Panc1 (cell line): ENCODE measurements around the gene BEX5. TPM values are rescaled to one million over a fixed set of nuclear protein-coding genes. Genes with fewer than 3 reads are reported as not detected.
"Not testable (repeated sequence)": the region's sequence is repeated elsewhere in the genome, so short reads cannot be mapped to it uniquely, and the experiment has no call there.

Source experiments
- ATAC-seq: fragments of 200-7000 bp; cut with Tn5 transposase; 2 replicates; pipeline ENCODE4 v1.9.1; 2020; ENCODE audit warnings: mild to moderate bottlenecking, moderate library complexity
- BruUV-seq: library from RNA; stranded (reverse); fragments of 400-500 nt; replicated peaks from 2 replicates; lab custom pipeline; 2021; lab: Mats Ljungman, UMichigan
- CTCF ChIA-PET: fragments of 300-600 bp; sonication (Branson Sonifier 250); formaldehyde crosslinking; loops from one replicate; lab custom pipeline; 2022; ENCODE audit warnings: antibody characterized with exemption; lab: Charles Lee
- POLR2A ChIA-PET: fragments of 300-600 bp; sonication (Branson Sonifier 250); formaldehyde crosslinking; loops from one replicate; lab custom pipeline; 2022; ENCODE audit warnings: antibody characterized with exemption; lab: Charles Lee
- DNase-seq: peaks from one replicate; pipeline ENCODE4 v3.0.0-alpha.2; 2010; ENCODE audit warnings: low read depth, low spot score
- H3K27ac ChIP-seq: 2 replicates; pipeline ENCODE4 v1.5.1; 2011; ENCODE audit warnings: mild to moderate bottlenecking, low read length, inconsistent platforms
- H3K27me3 ChIP-seq: fragments of 200-500 bp; sonication (Bioruptor generic); 2 replicates; pipeline ENCODE4 v1.6.0; 2014; ENCODE audit warnings: low read length, inconsistent platforms; ENCODE audit not compliant: control insufficient read depth, insufficient read depth
- H3K36me3 ChIP-seq: fragments of 200-500 bp; sonication (Bioruptor generic); 2 replicates; pipeline ENCODE4 v1.5.1; 2014; ENCODE audit warnings: inconsistent platforms, mild to moderate bottlenecking, low read length, moderate library complexity; ENCODE audit not compliant: control insufficient read depth, insufficient read depth
- H3K4me1 ChIP-seq: 2 replicates; pipeline ENCODE4 v1.5.1; 2011; ENCODE audit warnings: inconsistent platforms, mild to moderate bottlenecking, low read length, moderate library complexity; ENCODE audit not compliant: control insufficient read depth, insufficient read depth
- H3K4me3 ChIP-seq, 2 experiments: 2 replicates each; pipeline ENCODE4 v1.5.1; 2011 to 2012; ENCODE audit warnings: low read depth in 2 of 2, low read length in 2 of 2, mild to moderate bottlenecking in 2 of 2, inconsistent platforms in 1 of 2, moderate library complexity in 1 of 2
- H3K9me3 ChIP-seq: fragments of 200-500 bp; sonication (Bioruptor generic); 2 replicates; pipeline ENCODE4 v1.5.1; 2014; ENCODE audit warnings: low read depth, mild to moderate bottlenecking, inconsistent platforms, low read length, moderate library complexity; ENCODE audit not compliant: control insufficient read depth, insufficient read depth
- POLR2AphosphoS5 ChIP-seq: IDR thresholded peaks from 2 replicates; pipeline ENCODE4 v1.6.1; 2012; ENCODE audit warnings: mild to moderate bottlenecking, low read depth, low read length, moderate library complexity
- SIN3A ChIP-seq: IDR thresholded peaks from 2 replicates; pipeline ENCODE4 v1.6.1; 2012; ENCODE audit warnings: low read depth, mild to moderate bottlenecking, low read length, moderate library complexity, borderline replicate concordance; ENCODE audit not compliant: insufficient read depth
- TCF7L2 ChIP-seq: IDR thresholded peaks from 2 replicates; pipeline ENCODE4 v1.6.1; 2011; ENCODE audit warnings: mild to moderate bottlenecking, low read depth, low read length, inconsistent platforms
- in situ Hi-C: cut with HindIII; loops from 2 replicates; pipeline ENCODE4 v1.10.0; 2016; ENCODE audit warnings: low sequenced_read_pairs, low pct_unique_long_range_greater_than_20kb
- intact Hi-C: fragments of 100-400 bp; cut with micrococcal nuclease; formaldehyde crosslinking; loops from one replicate; pipeline ENCODE4 v1.10.0; 2022; ENCODE audit not compliant: unreplicated experiment
- total RNA-seq: library from RNA; stranded (reverse); gene quantifications from one replicate; pipeline ENCODE4 v1.2.1, GENCODE V29; 2021; ENCODE audit not compliant: unreplicated experiment
- TF ChIP-seq, protein P1 (sequence below): fragments of 450-650 bp; IDR thresholded peaks from 2 replicates; pipeline ENCODE4 v1.5.1; 2017; ENCODE audit warnings: mild to moderate bottlenecking
- TF ChIP-seq, protein P2 (sequence below), 2 experiments: IDR thresholded peaks; 2 replicates each; pipeline ENCODE4 v1.6.1; 2011 to 2012; ENCODE audit warnings: low read depth in 2 of 2, control low read depth in 1 of 2, low read length in 1 of 2, mild to moderate bottlenecking in 1 of 2, moderate library complexity in 1 of 2; ENCODE audit not compliant: insufficient read depth in 1 of 2

The BEX5 gene
- total RNA-seq, 1 experiment from 2014 or later, result 0.21 TPM

DNA sequence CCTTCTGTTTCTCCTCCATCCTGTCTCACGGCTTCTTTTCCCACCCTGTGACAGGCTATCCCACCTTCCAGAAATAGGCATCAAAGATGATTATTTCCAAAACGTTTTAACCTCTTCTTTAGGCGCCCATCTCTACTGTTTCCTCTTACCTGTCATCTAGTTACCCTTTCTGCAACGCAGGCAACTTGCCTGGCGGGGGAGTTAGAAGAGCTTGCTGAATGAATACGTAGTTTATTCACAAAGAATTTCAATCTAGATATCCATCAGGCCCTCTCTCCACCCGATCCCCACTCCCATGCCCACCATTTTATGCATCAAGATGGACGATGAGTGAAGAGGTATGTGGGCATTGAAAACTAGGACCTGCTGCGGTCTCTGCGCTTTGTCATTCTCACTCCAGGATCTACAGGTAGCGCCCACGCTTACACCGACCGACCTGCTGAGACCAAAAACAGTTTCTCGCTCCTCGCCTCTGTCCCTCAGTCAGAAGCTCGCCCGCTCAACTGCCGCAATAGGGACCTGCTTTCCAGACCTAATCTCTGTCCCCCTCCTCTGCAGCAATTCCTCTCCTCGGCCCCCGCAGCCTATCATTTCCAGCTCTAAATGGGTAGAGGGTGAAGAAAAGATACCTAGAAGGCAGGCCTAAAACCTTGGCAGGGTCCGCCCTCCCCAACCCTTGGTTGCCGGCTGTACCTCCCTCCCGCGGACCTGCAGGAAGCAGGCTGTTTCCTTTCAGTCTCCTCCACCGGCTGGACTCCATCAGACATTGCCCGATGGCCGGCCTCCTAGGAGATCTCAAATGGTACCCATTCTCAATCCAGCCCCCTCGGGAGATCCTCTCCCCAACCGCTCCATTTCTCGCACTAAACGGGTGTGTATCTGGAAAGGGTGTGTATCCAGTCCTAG is 624 bp downstream of the BEX5 start:
- Histone ChIP-seq H3K36me3 (no peaks in the 10 kb centered on the region), H3K9me3 (no peaks in the 10 kb centered on the region), H3K27me3 (peaks cover 11% of the 10 kb centered on the region), H3K27ac (no peak overlapping the region), H3K4me1 (peaks cover 2% of the 10 kb centered on the region; the same call in 1 of the 2 replicates), H3K4me3 (peak overlapping the region; percentile 13 to 66)
- ATAC-seq (peak; percentile 65), DNase-seq (no peak)
- in situ Hi-C loops (no loop called here), intact Hi-C loops (no loop called here)
- TF ChIP-seq SIN3A (no peak), TCF7L2 (no peak), POLR2AphosphoS5 (no peak)
- TF ChIP-seq, protein P1, sequence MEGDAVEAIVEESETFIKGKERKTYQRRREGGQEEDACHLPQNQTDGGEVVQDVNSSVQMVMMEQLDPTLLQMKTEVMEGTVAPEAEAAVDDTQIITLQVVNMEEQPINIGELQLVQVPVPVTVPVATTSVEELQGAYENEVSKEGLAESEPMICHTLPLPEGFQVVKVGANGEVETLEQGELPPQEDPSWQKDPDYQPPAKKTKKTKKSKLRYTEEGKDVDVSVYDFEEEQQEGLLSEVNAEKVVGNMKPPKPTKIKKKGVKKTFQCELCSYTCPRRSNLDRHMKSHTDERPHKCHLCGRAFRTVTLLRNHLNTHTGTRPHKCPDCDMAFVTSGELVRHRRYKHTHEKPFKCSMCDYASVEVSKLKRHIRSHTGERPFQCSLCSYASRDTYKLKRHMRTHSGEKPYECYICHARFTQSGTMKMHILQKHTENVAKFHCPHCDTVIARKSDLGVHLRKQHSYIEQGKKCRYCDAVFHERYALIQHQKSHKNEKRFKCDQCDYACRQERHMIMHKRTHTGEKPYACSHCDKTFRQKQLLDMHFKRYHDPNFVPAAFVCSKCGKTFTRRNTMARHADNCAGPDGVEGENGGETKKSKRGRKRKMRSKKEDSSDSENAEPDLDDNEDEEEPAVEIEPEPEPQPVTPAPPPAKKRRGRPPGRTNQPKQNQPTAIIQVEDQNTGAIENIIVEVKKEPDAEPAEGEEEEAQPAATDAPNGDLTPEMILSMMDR, result no peak
- TF ChIP-seq, protein P2, sequence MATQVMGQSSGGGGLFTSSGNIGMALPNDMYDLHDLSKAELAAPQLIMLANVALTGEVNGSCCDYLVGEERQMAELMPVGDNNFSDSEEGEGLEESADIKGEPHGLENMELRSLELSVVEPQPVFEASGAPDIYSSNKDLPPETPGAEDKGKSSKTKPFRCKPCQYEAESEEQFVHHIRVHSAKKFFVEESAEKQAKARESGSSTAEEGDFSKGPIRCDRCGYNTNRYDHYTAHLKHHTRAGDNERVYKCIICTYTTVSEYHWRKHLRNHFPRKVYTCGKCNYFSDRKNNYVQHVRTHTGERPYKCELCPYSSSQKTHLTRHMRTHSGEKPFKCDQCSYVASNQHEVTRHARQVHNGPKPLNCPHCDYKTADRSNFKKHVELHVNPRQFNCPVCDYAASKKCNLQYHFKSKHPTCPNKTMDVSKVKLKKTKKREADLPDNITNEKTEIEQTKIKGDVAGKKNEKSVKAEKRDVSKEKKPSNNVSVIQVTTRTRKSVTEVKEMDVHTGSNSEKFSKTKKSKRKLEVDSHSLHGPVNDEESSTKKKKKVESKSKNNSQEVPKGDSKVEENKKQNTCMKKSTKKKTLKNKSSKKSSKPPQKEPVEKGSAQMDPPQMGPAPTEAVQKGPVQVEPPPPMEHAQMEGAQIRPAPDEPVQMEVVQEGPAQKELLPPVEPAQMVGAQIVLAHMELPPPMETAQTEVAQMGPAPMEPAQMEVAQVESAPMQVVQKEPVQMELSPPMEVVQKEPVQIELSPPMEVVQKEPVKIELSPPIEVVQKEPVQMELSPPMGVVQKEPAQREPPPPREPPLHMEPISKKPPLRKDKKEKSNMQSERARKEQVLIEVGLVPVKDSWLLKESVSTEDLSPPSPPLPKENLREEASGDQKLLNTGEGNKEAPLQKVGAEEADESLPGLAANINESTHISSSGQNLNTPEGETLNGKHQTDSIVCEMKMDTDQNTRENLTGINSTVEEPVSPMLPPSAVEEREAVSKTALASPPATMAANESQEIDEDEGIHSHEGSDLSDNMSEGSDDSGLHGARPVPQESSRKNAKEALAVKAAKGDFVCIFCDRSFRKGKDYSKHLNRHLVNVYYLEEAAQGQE (IDR thresholded peaks at IDR 0.05; ENCODE audit: insufficient read depth in 1 of 2, low read depth in 2 of 2, low read length in 1 of 2), result no peak
- POLR2A ChIA-PET, result no interaction called here
- BruUV-seq, result no TSS peak
- CTCF ChIA-PET, result interaction anchor here (0.7 kb wide), 1 partner anchor 90 kb away, joined by 8 read pairs; no protein-coding TSS in a partner anchor

DNA sequence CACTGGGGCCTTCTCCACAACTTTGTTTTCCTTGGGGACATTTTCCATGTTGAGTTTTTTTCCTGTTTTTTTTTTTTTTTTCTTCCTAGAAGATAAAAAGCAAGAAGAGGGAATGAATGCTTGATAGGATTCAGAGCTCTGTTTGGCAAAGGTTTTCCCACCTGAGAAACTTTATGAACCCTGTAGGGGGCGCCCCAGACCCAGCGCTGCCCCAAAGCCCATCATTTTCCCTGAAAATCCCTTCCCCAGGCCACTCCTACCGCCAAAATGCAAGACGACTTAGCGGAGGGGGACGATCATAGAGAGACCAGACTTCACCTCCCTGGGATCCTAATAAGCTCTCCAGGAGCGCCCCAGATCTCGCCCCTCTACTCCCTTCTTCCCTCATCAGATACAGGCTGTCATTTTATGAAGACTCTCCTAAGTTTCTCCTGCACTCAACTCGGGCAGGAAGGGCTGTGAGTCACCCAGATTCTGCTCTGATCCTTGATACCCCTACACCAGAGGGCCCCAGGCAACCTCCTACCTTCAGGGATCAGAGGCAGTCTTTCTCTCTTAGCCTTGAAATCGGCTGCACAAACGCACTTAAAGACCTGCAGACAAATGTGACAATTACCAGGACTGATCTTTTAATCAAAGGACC is 1.4 kb downstream of the BEX5 start:
- CTCF ChIA-PET, result interaction anchor here (0.6 to 0.8 kb wide), 3 partner anchors 19 to 1259 kb away, joined by 3 to 5 read pairs (median 5); no protein-coding TSS in a partner anchor
- ATAC-seq, result peak; percentile 56
- no TSS peak for BruUV-seq
- H3K27ac ChIP-seq, result no peak overlapping the region
- H3K36me3 ChIP-seq, result no peaks in the 10 kb centered on the region
- H3K4me1 ChIP-seq, result peaks cover 2% of the 10 kb centered on the region; the same call in 1 of the 2 replicates
- no peak for DNase-seq
- peak overlapping the region in 1 of 2 experiments; percentile 66; a peak in 2 of 4 replicates for H3K4me3 ChIP-seq
- TF ChIP-seq, protein P1, result peak; percentile 75
- TF ChIP-seq SIN3A, result no peak
- TF ChIP-seq TCF7L2, result no peak
- H3K9me3 ChIP-seq, result no peaks in the 10 kb centered on the region
- in situ Hi-C loops, result no loop called here
- intact Hi-C loops, result no loop called here
- peaks cover 11% of the 10 kb centered on the region for H3K27me3 ChIP-seq
- POLR2A ChIA-PET, result interaction anchor here (0.6 kb wide), 1 partner anchor 8 kb away, joined by 9 read pairs; no protein-coding TSS in a partner anchor

DNA sequence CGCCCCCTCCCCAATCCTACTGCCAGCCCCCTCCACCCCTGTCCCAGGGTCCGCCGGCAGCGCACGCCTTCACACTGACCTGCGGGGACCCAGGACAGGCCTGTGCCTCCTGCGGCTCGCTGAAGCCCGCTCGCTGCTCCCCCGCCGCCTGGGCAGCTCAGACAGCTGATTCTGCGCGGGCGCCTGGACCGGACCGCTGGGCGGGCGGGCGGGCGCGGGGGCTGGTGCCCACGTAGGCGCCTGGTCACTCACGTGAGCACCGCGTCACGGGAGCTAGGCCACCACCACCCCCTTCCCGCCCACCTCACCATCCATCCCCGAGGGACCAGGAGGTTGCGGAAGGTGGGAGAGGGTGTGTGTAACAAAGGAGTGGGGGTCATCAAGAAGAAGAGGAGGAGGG is 13.5 kb downstream of the BEX5 start, which contains the start of gene TCEAL6:
Gene TCEAL6 (minus strand): TSS at position 208 of the 400 bp plus-strand sequence.
- POLR2A ChIA-PET, H3K36me3 ChIP-seq, DNase-seq, ATAC-seq, H3K27ac ChIP-seq, BruUV-seq, H3K4me3 ChIP-seq, intact Hi-C loops, H3K27me3 ChIP-seq, H3K9me3 ChIP-seq, H3K4me1 ChIP-seq, CTCF ChIA-PET, in situ Hi-C loops: not testable (repeated sequence)

DNA sequence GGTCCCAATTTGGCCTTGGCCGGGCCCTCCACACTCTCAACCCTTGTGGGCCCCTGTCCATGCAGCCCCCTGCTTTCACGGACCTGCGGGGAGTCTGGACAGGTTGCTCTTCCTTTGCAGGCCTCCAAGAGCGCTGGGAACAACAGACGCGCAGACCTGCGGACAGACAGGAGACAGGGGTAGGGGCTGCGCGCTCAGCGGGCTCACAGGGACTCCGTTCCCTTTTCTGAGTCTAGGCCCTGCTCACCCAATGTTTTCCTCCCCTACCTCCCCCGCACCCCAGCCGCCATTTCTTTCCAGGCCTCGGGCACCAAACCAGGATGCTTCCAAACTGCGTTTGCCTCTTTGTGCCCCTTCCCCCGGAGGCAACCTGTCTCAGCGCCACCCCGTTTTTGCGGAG is 14.1 kb downstream of the BEX5 start:
- H3K9me3 ChIP-seq, ATAC-seq, CTCF ChIA-PET, DNase-seq, POLR2A ChIA-PET, H3K36me3 ChIP-seq, intact Hi-C loops, H3K27ac ChIP-seq, H3K27me3 ChIP-seq, in situ Hi-C loops, H3K4me3 ChIP-seq, BruUV-seq, H3K4me1 ChIP-seq: not testable (repeated sequence)
